ENCODE measurements around the gene TMEM182.

DNA sequence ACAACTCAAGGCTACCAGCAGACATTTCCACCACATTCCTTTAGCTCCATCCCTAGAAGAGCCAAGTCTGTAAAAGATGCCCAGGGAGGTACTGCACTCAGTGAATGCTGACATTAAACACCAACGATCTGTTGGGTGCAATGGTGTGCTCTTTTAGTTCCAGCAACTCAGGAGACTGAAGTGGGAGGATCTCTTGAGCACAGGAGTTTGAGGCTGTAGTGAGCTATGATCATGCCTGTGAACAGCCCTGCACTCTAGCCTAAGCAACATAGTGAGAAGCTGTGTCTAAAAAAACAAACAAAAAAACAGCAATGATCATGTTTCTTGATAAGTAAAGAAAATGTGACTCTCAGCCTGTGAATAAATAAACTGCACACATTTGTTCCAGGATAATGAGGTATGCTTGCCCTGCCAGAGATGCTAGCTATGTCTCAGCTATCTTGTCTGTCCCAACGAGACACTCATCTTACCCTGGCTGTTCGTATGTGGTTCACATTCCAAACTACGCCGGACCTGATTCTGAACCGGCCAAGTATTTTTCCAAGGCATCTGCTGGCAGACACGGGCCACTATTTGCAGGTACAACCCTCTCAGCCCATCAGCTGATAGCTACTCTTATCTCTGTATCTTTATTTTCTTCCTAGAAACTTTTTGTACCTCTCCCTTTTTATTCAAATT, 21.8 kb downstream of the TMEM182 start:
- TF ChIP-seq, protein P1, sequence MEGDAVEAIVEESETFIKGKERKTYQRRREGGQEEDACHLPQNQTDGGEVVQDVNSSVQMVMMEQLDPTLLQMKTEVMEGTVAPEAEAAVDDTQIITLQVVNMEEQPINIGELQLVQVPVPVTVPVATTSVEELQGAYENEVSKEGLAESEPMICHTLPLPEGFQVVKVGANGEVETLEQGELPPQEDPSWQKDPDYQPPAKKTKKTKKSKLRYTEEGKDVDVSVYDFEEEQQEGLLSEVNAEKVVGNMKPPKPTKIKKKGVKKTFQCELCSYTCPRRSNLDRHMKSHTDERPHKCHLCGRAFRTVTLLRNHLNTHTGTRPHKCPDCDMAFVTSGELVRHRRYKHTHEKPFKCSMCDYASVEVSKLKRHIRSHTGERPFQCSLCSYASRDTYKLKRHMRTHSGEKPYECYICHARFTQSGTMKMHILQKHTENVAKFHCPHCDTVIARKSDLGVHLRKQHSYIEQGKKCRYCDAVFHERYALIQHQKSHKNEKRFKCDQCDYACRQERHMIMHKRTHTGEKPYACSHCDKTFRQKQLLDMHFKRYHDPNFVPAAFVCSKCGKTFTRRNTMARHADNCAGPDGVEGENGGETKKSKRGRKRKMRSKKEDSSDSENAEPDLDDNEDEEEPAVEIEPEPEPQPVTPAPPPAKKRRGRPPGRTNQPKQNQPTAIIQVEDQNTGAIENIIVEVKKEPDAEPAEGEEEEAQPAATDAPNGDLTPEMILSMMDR (IDR thresholded peaks at IDR 0.05): no peak
- no peak for TF ChIP-seq POLR2A (IDR thresholded peaks at IDR 0.05)
